Suppressor macrophage treated with lipopolysaccharide for 1 hour (primary cell): ENCODE results near the gene CHMP6.

Experiments used
- DNase-seq, 3 donors: peaks; one replicate each; pipeline ENCODE4 v3.0.0-alpha.2; 2020 to 2022

Gene CHMP6

GRCh38 chr17:80956321-80957190 lies 35.1 kb upstream of the CHMP6 start:
- DNase-seq = no peak

GRCh38 chr17:80957461-80957941 lies 34.1 kb upstream of the CHMP6 start:
- no peak for DNase-seq

GRCh38 chr17:80959330-80960036 lies 32.2 kb upstream of the CHMP6 start:
- no peak for DNase-seq

GRCh38 chr17:80960037-80960796 lies 31.4 kb upstream of the CHMP6 start:
- no peak for DNase-seq

GRCh38 chr17:80960797-80961452 lies 30.7 kb upstream of the CHMP6 start:
- DNase-seq = no peak

GRCh38 chr17:80961541-80962330 lies 29.9 kb upstream of the CHMP6 start:
- no peak for DNase-seq

GRCh38 chr17:80962356-80963329 lies 29.0 kb upstream of the CHMP6 start:
- no peak for DNase-seq

- DNase-seq = no peak
These were observed 27.7 kb upstream of the CHMP6 start for GRCh38 chr17:80963812-80964543.

GRCh38 chr17:80964544-80964856 lies 27.1 kb upstream of the CHMP6 start:
- DNase-seq = no peak

- DNase-seq = no peak
These were observed 26.6 kb upstream of the CHMP6 start for GRCh38 chr17:80964859-80965580.

- DNase-seq = no peak
These were observed 26.0 kb upstream of the CHMP6 start for GRCh38 chr17:80965606-80966005.

GRCh38 chr17:80967404-80967872 lies 24.2 kb upstream of the CHMP6 start:
- no peak for DNase-seq

- no peak for DNase-seq
These were observed 23.0 kb upstream of the CHMP6 start for GRCh38 chr17:80968602-80969029.

GRCh38 chr17:80969030-80969673 lies 22.5 kb upstream of the CHMP6 start:
- no peak for DNase-seq

GRCh38 chr17:80969674-80970043 lies 22.0 kb upstream of the CHMP6 start:
- no peak for DNase-seq

- DNase-seq = peak in 2 of 3 donors; percentile 34 to 47
These were observed 21.4 kb upstream of the CHMP6 start for GRCh38 chr17:80970044-80970761.

- DNase-seq = no peak
These were observed 20.6 kb upstream of the CHMP6 start for GRCh38 chr17:80970762-80971703.
